Measurements from ENCODE around the gene REEP5. TPM values are rescaled to one million over a fixed set of nuclear protein-coding genes. Genes with fewer than 3 reads are reported as not detected.

Gene REEP5
- total RNA-seq, 1 experiment from 2014 or later: 46.2 TPM

- no peak overlapping the region for H4K91ac ChIP-seq (ENCODE audit: insufficient read length, low read depth, low read length)
- no peak overlapping the region for H2BK20ac ChIP-seq (ENCODE audit: low read depth, low read length, poor library complexity, severe bottlenecking)
- H3K4me1 Mint-ChIP-seq: peaks cover 8 to 12% of the 10 kb centered on the region in 2 experiments
- H3K9me3 ChIP-seq (ENCODE audit: control insufficient read depth, low read depth, low read length): no peaks in the 10 kb centered on the region
- H3K23ac ChIP-seq (ENCODE audit: insufficient read length, low read depth, low read length): no peak overlapping the region
- H3K4ac ChIP-seq (ENCODE audit: low read depth, low read length): no peak overlapping the region
- no peak overlapping the region for H3K56ac ChIP-seq (ENCODE audit: insufficient read length, low read depth, low read length)
- H3K27me3 ChIP-seq (ENCODE audit: insufficient read depth, low read length): no peaks in the 10 kb centered on the region
- H3K9me3 Mint-ChIP-seq: no peaks in the 10 kb centered on the region
- no peak overlapping the region for H3K9ac ChIP-seq (ENCODE audit: extremely low read depth, insufficient read length, low read length)
- no peak overlapping the region for H3K18ac ChIP-seq (ENCODE audit: insufficient read length, low read depth, low read length)
- no peak overlapping the region for H2BK15ac ChIP-seq (ENCODE audit: low read depth, low read length)
- no peak overlapping the region for H2BK12ac ChIP-seq (ENCODE audit: insufficient read length, low read depth, low read length)
- TF ChIP-seq, protein P1, sequence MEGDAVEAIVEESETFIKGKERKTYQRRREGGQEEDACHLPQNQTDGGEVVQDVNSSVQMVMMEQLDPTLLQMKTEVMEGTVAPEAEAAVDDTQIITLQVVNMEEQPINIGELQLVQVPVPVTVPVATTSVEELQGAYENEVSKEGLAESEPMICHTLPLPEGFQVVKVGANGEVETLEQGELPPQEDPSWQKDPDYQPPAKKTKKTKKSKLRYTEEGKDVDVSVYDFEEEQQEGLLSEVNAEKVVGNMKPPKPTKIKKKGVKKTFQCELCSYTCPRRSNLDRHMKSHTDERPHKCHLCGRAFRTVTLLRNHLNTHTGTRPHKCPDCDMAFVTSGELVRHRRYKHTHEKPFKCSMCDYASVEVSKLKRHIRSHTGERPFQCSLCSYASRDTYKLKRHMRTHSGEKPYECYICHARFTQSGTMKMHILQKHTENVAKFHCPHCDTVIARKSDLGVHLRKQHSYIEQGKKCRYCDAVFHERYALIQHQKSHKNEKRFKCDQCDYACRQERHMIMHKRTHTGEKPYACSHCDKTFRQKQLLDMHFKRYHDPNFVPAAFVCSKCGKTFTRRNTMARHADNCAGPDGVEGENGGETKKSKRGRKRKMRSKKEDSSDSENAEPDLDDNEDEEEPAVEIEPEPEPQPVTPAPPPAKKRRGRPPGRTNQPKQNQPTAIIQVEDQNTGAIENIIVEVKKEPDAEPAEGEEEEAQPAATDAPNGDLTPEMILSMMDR (conservative IDR thresholded peaks at IDR 0.05): no peak
- no peak overlapping the region for H2AFZ ChIP-seq (ENCODE audit: low read length)
- no peak overlapping the region for H3K14ac ChIP-seq (ENCODE audit: insufficient read depth, low read length)
- no peaks in the 10 kb centered on the region for H4K20me1 ChIP-seq (ENCODE audit: control insufficient read depth, insufficient read depth, insufficient read length)
- H3K4me2 ChIP-seq (ENCODE audit: insufficient read depth, insufficient read length, low read length): no peak overlapping the region
- H3K27ac Mint-ChIP-seq: no peak overlapping the region
- no peaks in the 10 kb centered on the region for H3K27me3 Mint-ChIP-seq (ENCODE audit: low read depth)
- H4K8ac ChIP-seq (replicated peaks; ENCODE audit: insufficient read length, low read depth, low read length): no peak overlapping the region
- H4K5ac ChIP-seq (ENCODE audit: insufficient read length, low read depth, low read length): no peak overlapping the region
- no peaks in the 10 kb centered on the region for H3K79me1 ChIP-seq (ENCODE audit: insufficient read depth, low read depth, low read length, poor library complexity, severe bottlenecking)
- no peaks in the 10 kb centered on the region for H3K23me2 ChIP-seq (ENCODE audit: insufficient read length, low read depth, low read length, poor library complexity, severe bottlenecking)
- no peak overlapping the region for H3K27ac ChIP-seq (ENCODE audit: insufficient read length, low read depth, low read length)
- no peak overlapping the region for H2BK120ac ChIP-seq (ENCODE audit: low read depth, low read length, poor library complexity, severe bottlenecking)
- no peaks in the 10 kb centered on the region; the same call in 1 of the 2 replicates for H3K4me1 ChIP-seq (ENCODE audit: insufficient read depth, low read length)
- H3T11ph ChIP-seq (ENCODE audit: low read length): no peak overlapping the region
- H3K4me3 Mint-ChIP-seq: no peak overlapping the region
- no peaks in the 10 kb centered on the region for H3K36me3 Mint-ChIP-seq (ENCODE audit: insufficient read depth in 1 of 3, low read depth in 3 of 3)
- DNase-seq: no peak
- no peak overlapping the region for H2BK5ac ChIP-seq (ENCODE audit: insufficient read length, low read length)
- H2AK5ac ChIP-seq (ENCODE audit: insufficient read length, low read length): no peak overlapping the region
- no peaks in the 10 kb centered on the region for H3K79me2 ChIP-seq (ENCODE audit: insufficient read depth, low read length)
- WGBS (ENCODE audit: extremely low coverage, insufficient read length, low lambda C conversion rate): no CpG with 5 or more reads among the region's 6 CpGs
Measured at GRCh38 chr5:112967520-112968083, 45.6 kb upstream of the REEP5 start.
